ENCODE measurements around the gene GNRH2.
"Not testable (repeated sequence)": the region's sequence is repeated elsewhere in the genome, so short reads cannot be mapped to it uniquely, and the experiment has no call there.

GNRH2 gene

DNA sequence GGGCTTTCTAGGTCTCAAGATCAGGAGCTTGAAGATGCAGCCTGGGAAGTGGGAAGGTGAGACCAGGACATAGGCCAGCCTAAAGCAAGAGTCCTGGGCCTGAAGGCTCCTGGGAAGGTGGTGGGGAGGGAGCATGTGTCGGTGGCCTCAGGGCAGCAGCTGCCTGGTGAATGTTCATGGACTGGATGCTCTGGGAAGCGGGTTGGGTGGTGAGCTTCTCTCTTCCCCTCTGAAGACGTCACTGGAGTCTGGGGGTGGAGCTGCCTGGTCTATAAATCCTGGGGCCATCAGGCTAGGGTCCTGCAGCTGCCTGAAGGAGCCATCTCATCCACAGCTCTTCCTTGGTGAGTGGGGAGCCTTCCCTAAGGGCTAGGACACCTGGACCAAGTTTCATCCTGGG is at the start of gene GNRH2:
GNRH2 (plus strand) TSS at position 301 of the 400 bp plus-strand sequence. CDS start 793 bp downstream, outside the sequence.
- no peaks in the 10 kb centered on the region for H3K9me3 Mint-ChIP-seq
- no peak within 1 kb of the TSS for H3K4me3 Mint-ChIP-seq
- no peak for DNase-seq
- H3K27ac Mint-ChIP-seq: no peak within 1 kb of the TSS
- no peaks in the 10 kb centered on the region for H3K27me3 Mint-ChIP-seq
- H3K36me3 Mint-ChIP-seq (ENCODE audit: low read depth): peaks cover 57% of the 10 kb centered on the region
- peaks cover 23% of the 10 kb centered on the region for H3K4me1 Mint-ChIP-seq (ENCODE audit: low read depth)

DNA sequence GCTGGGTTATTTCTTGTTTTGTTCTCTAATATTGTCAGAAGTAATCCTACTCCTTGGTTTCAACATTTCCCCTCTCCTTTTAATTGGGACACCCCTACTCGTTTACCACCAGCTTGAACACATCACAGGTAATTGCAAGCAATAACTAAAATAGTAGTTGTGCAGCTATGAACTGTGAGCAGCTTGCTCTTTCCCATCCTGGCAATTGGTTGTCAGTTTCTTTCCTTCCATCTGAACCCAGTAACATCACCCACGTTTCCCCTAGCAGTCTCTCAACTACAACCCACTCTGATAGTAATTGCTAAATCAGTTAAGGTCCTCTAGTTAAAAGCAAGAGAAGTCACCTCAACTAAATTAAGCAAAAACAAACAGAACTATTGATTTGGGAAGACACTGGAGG is 47.6 kb upstream of the GNRH2 start:
- peaks cover 77% of the 10 kb centered on the region for H3K36me3 Mint-ChIP-seq (ENCODE audit: low read depth)
- peak overlapping the region; percentile 5 for H3K27ac Mint-ChIP-seq
- H3K9me3 Mint-ChIP-seq: no peaks in the 10 kb centered on the region
- no peak overlapping the region for H3K4me3 Mint-ChIP-seq
- no peaks in the 10 kb centered on the region for H3K27me3 Mint-ChIP-seq
- DNase-seq: no peak
- peaks cover 6% of the 10 kb centered on the region for H3K4me1 Mint-ChIP-seq (ENCODE audit: low read depth)

DNA sequence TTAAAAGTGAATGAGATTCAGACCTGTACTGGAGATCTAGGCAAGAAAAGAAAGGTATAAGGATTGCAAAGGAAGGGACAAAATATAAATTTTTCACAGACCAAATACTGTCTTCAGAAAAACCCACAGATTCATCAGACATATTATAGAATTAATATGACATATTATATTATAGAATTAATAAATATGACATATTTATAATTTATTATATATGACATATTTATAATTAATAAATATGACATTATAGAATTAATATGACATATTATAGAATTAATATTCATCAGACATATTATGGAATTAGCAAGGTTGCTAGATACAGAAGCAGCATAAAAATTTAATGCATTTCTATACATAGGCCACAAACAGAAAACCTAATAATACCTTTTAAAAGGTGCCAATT is 44.7 kb upstream of the GNRH2 start:
- Mint-ChIP-seq H3K4me1 (ENCODE audit: low read depth) (peaks cover 5% of the 10 kb centered on the region), H3K36me3 (ENCODE audit: low read depth) (peaks cover 66% of the 10 kb centered on the region), H3K9me3 (no peaks in the 10 kb centered on the region), H3K4me3 (no peak overlapping the region), H3K27ac (no peak overlapping the region), H3K27me3 (no peaks in the 10 kb centered on the region)
- DNase-seq: no peak

DNA sequence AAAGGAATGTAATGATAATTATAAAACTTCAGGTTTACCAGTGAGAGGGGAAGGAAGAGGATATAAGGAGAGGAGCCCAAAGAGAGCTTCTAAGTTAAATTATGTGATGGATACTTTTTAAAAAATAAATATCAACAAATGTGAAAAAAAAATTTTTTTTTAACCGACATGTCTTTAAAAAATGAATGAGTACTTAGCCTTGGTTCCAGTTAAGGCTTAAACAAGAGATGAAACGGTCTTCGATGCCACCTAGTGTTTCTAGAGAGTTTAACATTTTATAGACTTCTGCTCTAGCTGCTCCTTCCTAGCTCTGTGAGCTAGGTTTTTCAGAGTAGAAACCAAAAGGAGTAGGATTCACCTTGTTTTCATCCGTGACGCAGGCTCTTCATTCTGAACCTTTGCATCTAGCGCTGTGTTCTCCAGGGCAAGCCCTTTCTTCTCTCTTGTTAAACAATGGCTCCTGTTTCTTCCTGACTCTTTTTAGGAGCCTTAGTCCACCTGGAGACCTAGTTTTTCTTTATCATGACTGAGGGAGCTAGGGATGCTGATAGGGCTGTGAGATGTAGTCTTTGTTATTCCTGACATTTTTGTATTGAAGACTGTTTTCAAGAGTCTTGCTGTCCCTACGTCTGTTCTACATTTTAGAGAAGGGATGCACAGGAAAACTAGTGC is 42.4 kb upstream of the GNRH2 start:
- peaks cover 5% of the 10 kb centered on the region for H3K4me1 Mint-ChIP-seq (ENCODE audit: low read depth)
- H3K9me3 Mint-ChIP-seq: no peaks in the 10 kb centered on the region
- peaks cover 64% of the 10 kb centered on the region for H3K36me3 Mint-ChIP-seq (ENCODE audit: low read depth)
- peak overlapping the region; percentile 50 for H3K27ac Mint-ChIP-seq
- H3K4me3 Mint-ChIP-seq: no peak overlapping the region
- H3K27me3 Mint-ChIP-seq: no peaks in the 10 kb centered on the region
- DNase-seq: no peak

- no peaks in the 10 kb centered on the region for H3K27me3 Mint-ChIP-seq
- no peaks in the 10 kb centered on the region for H3K9me3 Mint-ChIP-seq
- DNase-seq: no peak
- peak overlapping the region; percentile 22 for H3K27ac Mint-ChIP-seq
- no peak overlapping the region for H3K4me3 Mint-ChIP-seq
- H3K36me3 Mint-ChIP-seq (ENCODE audit: low read depth): peaks cover 72% of the 10 kb centered on the region
- peaks cover 5% of the 10 kb centered on the region for H3K4me1 Mint-ChIP-seq (ENCODE audit: low read depth)
Observed at GRCh38 chr20:3003416-3003815, 40.0 kb upstream of the GNRH2 start.

GRCh38 chr20:3010985-3011723 is 32.3 kb upstream of the GNRH2 start:
- Mint-ChIP-seq H3K27ac (peak overlapping the region; percentile 92), H3K27me3 (no peaks in the 10 kb centered on the region), H3K36me3 (ENCODE audit: low read depth) (peaks cover 82% of the 10 kb centered on the region), H3K4me3 (peak overlapping the region; percentile 35), H3K9me3 (no peaks in the 10 kb centered on the region), H3K4me1 (ENCODE audit: low read depth) (peaks cover 63% of the 10 kb centered on the region)
- no peak for DNase-seq

DNA sequence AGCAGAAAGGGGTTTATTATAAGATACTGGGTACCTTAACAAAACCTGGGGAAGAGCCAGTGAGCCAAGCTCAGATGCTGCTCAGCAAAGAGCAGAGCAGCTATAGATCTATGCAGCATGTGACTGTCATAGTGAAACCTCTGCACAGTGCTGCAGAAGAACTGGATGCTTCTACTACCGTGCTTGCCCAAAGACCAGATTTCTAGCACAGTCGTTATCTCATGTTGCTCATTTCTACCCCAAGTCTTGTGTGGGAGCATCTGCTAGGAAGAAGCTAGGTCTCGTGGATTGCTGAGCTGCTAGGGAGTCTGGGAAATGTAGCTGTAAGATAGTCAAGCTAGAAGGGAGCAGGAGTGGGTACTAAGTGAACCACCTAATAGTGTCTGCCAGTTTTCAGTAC is 31.7 kb upstream of the GNRH2 start:
- H3K27ac Mint-ChIP-seq: peak overlapping the region; percentile 92
- DNase-seq: peak; percentile 37
- peaks cover 83% of the 10 kb centered on the region for H3K36me3 Mint-ChIP-seq (ENCODE audit: low read depth)
- peak overlapping the region; percentile 13 for H3K4me3 Mint-ChIP-seq
- no peaks in the 10 kb centered on the region for H3K9me3 Mint-ChIP-seq
- H3K4me1 Mint-ChIP-seq (ENCODE audit: low read depth): peaks cover 69% of the 10 kb centered on the region
- H3K27me3 Mint-ChIP-seq: no peaks in the 10 kb centered on the region

DNA sequence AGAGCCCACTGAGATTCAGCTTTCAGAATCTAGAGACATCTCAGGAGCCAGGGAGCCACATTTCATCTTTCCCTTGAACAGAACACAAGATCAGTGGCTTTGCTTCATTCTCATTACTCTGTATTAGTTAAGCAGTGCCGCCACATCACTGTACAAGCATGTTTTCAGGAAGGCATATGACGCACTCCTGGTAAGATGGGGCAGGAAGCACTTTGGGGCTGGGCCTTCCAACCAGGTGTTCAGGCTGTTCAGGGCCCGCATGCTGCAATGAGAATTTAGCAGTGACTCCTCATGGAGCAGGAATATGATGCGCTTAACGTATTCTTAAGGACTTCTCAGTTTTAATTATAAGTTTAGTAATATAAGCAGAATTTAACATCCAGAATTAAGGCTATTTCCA is 29.7 kb upstream of the GNRH2 start:
- H3K9me3 Mint-ChIP-seq: no peaks in the 10 kb centered on the region
- H3K36me3 Mint-ChIP-seq (ENCODE audit: low read depth): peaks cover 79% of the 10 kb centered on the region
- H3K27me3 Mint-ChIP-seq: no peaks in the 10 kb centered on the region
- peak overlapping the region; percentile 92 for H3K27ac Mint-ChIP-seq
- DNase-seq: no peak
- H3K4me1 Mint-ChIP-seq (ENCODE audit: low read depth): peaks cover 76% of the 10 kb centered on the region
- no peak overlapping the region for H3K4me3 Mint-ChIP-seq

DNA sequence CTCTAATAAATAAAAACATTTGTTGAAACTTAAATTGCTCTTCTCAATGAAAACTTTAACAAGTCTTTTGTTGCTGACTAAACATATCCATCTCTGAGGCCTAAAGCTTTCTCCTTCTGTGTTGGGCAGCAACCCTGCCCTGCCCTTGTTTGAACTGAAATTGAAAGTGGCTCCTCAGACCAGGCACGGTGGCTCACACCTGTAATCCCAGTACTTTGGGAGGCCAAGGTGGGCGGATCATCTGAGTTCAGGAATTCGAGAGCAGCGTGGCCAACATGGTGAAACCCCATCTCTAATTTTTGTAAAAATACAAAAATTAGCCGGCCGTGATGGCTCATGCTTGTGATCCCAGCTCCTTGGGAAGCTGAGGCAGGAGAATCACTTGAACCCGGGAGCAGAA is 29.2 kb upstream of the GNRH2 start:
- peaks cover 75% of the 10 kb centered on the region for H3K36me3 Mint-ChIP-seq (ENCODE audit: low read depth)
- H3K27me3 Mint-ChIP-seq: no peaks in the 10 kb centered on the region
- H3K4me3 Mint-ChIP-seq: peak overlapping the region; percentile 11
- no peak for DNase-seq
- no peaks in the 10 kb centered on the region for H3K9me3 Mint-ChIP-seq
- peak overlapping the region; percentile 92 for H3K27ac Mint-ChIP-seq
- H3K4me1 Mint-ChIP-seq (ENCODE audit: low read depth): peaks cover 71% of the 10 kb centered on the region

DNA sequence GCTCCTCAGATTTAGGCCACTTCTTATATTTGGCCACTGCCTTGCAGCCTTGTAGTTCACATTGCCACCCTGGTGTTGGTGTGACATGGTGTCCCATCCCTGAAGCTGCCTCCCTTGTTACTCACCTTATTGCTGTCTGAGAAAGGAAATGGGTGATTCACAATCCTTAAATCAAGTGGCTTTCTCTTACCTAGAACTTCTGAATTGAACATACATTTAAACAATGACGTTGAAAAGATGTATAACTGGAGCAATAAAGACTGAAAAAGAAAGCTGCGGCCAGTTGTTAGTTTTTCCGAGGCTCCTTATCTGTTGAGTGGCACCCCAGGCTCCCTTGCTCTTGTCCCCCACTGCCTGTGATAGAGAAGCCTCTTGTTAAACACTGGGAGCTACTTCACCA is 28.8 kb upstream of the GNRH2 start:
- Mint-ChIP-seq H3K36me3 (ENCODE audit: low read depth) (peaks cover 74% of the 10 kb centered on the region), H3K27ac (peak overlapping the region; percentile 92), H3K9me3 (no peaks in the 10 kb centered on the region), H3K27me3 (no peaks in the 10 kb centered on the region), H3K4me3 (peak overlapping the region; percentile 28), H3K4me1 (ENCODE audit: low read depth) (peaks cover 67% of the 10 kb centered on the region)
- DNase-seq: no peak

DNA sequence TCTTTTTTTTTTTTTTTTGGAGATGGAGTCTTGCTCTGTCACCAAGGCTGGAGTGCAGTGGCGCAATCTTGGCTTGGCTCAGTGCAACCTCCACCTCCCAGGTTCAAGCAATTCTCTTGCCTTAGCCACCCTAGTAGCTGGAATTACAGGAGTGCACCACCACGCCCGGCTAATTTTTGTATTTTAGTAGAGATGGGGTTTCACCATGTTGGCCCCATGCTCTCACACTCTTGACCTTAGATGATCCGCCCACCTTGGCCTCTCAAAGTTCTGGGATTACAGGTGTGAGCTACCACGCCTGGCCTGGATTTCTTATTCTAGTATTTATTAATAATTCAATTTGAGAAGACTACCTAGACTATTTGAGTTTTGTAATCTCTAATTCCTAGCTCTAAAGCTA is 28.1 kb upstream of the GNRH2 start:
- peaks cover 72% of the 10 kb centered on the region for H3K36me3 Mint-ChIP-seq (ENCODE audit: low read depth)
- not testable (repeated sequence) for H3K9me3 Mint-ChIP-seq, DNase-seq, H3K27me3 Mint-ChIP-seq
- H3K27ac Mint-ChIP-seq: peak overlapping the region; percentile 92
- H3K4me1 Mint-ChIP-seq (ENCODE audit: low read depth): peaks cover 65% of the 10 kb centered on the region
- H3K4me3 Mint-ChIP-seq: peak overlapping the region; percentile 28

- H3K9me3 Mint-ChIP-seq: no peaks in the 10 kb centered on the region
- peaks cover 85% of the 10 kb centered on the region for H3K36me3 Mint-ChIP-seq (ENCODE audit: low read depth)
- no peak overlapping the region for H3K4me3 Mint-ChIP-seq
- peaks cover 15% of the 10 kb centered on the region for H3K4me1 Mint-ChIP-seq (ENCODE audit: low read depth)
- DNase-seq: no peak
- H3K27ac Mint-ChIP-seq: peak overlapping the region; percentile 76
- H3K27me3 Mint-ChIP-seq: no peaks in the 10 kb centered on the region
Observed at GRCh38 chr20:3021327-3021726, 22.1 kb upstream of the GNRH2 start.

- no peak overlapping the region for H3K4me3 Mint-ChIP-seq
- peaks cover 11% of the 10 kb centered on the region for H3K4me1 Mint-ChIP-seq (ENCODE audit: low read depth)
- no peaks in the 10 kb centered on the region for H3K27me3 Mint-ChIP-seq
- H3K36me3 Mint-ChIP-seq (ENCODE audit: low read depth): peaks cover 85% of the 10 kb centered on the region
- H3K9me3 Mint-ChIP-seq: no peaks in the 10 kb centered on the region
- peak overlapping the region; percentile 76 for H3K27ac Mint-ChIP-seq
- DNase-seq: no peak
Observed at GRCh38 chr20:3021777-3022176, 21.6 kb upstream of the GNRH2 start.

DNA sequence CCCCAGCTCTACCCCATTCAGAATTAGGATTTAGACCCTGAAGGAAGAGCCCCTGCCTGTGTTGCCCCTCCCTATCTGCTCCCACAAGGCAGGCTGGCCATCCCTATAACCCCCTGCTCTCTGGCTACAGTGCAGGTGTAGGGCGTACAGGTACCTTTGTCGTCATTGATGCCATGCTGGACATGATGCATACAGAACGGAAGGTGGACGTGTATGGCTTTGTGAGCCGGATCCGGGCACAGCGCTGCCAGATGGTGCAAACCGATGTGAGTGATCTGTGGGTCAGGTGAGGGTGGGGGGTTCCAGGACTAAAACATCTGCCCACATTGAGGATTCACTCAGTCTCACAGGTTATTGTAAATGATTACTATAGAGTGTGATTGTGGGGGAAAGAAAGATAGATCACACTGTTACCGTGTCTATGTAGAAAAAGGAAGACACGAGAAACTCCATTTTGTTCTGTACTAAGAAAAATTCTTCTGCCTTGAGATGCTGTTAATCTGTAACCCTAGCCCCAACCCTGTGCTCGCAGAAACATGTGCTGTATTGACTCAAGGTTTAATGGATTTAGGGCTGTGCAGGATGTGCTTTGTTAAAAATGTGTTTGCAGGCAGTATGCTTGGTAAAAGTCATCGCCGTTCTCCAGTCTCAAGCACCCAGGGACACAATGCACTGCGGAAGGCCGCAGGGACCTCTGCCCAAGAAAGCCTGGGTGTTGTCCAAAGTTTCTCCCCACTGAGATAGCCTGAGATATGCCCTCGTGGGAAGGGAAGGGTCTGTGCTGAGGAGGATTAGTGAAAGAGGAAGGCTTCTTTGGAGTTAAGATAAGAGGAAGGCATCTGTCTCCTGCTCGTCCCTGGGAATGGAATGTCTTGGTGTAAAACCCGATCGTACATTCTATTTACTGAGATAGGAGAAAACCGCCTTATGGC is 20.6 kb upstream of the GNRH2 start:
- H3K27me3 Mint-ChIP-seq; H3K4me1 Mint-ChIP-seq (ENCODE audit: low read depth); H3K9me3 Mint-ChIP-seq; DNase-seq; H3K4me3 Mint-ChIP-seq: not testable (repeated sequence)
- Mint-ChIP-seq H3K36me3 (ENCODE audit: low read depth) (peaks cover 85% of the 10 kb centered on the region), H3K27ac (peak overlapping the region; percentile 53)

All from activated T-cell treated with anti-CD3 and anti-CD28 coated beads, Interleukin-2, amount 50 U/mL, for 24 hours (primary cell).